Measurements from ENCODE around the gene IGFBP7.

- TF ChIP-seq SRF (IDR thresholded peaks at IDR 0.05; ENCODE audit: low read depth, low read length) (no peak), RFX5 (IDR thresholded peaks at IDR 0.05; ENCODE audit: borderline replicate concordance, low read depth, low read length) (no peak)
- TF ChIP-seq, protein P1, sequence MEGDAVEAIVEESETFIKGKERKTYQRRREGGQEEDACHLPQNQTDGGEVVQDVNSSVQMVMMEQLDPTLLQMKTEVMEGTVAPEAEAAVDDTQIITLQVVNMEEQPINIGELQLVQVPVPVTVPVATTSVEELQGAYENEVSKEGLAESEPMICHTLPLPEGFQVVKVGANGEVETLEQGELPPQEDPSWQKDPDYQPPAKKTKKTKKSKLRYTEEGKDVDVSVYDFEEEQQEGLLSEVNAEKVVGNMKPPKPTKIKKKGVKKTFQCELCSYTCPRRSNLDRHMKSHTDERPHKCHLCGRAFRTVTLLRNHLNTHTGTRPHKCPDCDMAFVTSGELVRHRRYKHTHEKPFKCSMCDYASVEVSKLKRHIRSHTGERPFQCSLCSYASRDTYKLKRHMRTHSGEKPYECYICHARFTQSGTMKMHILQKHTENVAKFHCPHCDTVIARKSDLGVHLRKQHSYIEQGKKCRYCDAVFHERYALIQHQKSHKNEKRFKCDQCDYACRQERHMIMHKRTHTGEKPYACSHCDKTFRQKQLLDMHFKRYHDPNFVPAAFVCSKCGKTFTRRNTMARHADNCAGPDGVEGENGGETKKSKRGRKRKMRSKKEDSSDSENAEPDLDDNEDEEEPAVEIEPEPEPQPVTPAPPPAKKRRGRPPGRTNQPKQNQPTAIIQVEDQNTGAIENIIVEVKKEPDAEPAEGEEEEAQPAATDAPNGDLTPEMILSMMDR (IDR thresholded peaks at IDR 0.05; ENCODE audit: control extremely low read depth in 1 of 3, insufficient read depth in 1 of 3, low read depth in 1 of 3, low read length in 3 of 3), result no peak
Measured at GRCh38 chr4:57043347-57044251, 66.6 kb downstream of the IGFBP7 start.
